GM18508 (cell line): Measurements from ENCODE around the gene ARL10.

Experiments
- ATAC-seq: cut with Tn5 transposase; IDR thresholded peaks from one replicate; pipeline ENCODE4 v1.9.1; 2021; ENCODE audit warnings: moderate number of reproducible peaks; ENCODE audit not compliant: insufficient read depth, unreplicated experiment

ARL10 gene

GRCh38 chr5:176365351-176366231 is at the start of gene ARL10:
ARL10 (plus strand) TSS chr5:176365487; CDS start chr5:176365564, 77 bp downstream.
- ATAC-seq: no peak

DNA sequence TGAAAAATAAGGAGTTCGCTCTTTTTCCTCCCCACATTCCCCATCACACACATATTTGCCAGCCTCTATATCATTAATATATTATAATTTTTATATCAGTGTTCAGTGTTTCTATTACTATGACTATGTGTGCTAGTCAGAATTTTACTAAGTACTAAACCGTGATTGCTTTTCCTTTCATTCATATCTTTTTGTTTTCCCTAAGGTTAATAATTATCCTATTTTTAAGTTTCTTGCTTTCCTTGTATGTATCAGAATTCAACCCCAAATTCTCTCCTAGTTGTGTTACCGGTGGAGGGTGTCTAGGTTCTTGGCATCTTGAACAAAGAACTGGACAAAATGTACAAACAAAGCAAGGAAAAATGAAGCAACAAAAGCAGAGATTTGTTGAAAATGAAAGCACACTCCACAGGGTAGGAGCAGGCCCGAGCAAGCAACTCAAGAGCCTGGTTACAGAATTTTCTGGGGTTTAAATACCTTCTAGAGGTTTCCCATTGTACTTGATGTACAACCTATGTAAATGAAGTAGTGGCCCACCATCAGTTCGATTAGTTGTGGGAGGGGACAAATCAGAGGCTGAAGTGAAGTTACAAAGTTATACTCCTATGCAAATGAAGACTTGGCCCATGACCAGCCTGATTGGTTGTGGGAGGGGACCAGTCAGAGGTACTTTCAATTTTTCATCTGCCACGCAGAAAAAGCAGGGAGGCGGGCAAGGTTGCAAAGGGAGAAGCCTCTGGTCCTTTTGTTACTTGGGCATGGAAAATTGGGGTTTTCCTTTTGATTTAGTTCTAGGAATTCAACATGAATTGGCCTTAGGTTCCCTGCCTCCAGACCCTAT is 47.5 kb upstream of the ARL10 start:
- no peak for ATAC-seq

- ATAC-seq: no peak
Observed at GRCh38 chr5:176319827-176320554, 45.3 kb upstream of the ARL10 start.

DNA sequence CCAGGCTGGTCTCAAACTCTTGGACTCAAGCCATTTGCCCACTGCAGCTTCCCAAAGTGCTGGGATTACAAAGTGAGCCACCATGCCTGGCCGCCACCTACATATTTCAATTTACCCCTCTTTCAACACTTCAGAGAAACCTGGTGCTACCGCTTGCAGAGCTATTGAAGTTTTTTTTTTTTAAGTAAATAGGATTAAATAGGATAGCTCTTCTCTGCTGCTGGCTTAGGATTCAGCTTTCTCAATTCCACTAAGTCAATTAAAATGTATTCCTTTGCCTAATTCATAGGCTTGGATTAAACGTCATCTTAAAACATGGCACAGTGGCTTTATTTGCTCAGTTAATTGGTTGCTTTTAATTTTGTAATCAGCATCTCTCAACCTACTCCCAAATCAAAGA is 44.7 kb upstream of the ARL10 start:
- ATAC-seq: no peak

GRCh38 chr5:176334031-176334770 is 31.1 kb upstream of the ARL10 start:
- ATAC-seq: no peak

GRCh38 chr5:176337913-176338312 is 27.4 kb upstream of the ARL10 start:
- ATAC-seq: no peak

- ATAC-seq: no peak
Observed at GRCh38 chr5:176339304-176339703, 26.0 kb upstream of the ARL10 start.

GRCh38 chr5:176341325-176342157 is 23.7 kb upstream of the ARL10 start:
- no peak for ATAC-seq

GRCh38 chr5:176342158-176342483 is 23.2 kb upstream of the ARL10 start:
- ATAC-seq: no peak

DNA sequence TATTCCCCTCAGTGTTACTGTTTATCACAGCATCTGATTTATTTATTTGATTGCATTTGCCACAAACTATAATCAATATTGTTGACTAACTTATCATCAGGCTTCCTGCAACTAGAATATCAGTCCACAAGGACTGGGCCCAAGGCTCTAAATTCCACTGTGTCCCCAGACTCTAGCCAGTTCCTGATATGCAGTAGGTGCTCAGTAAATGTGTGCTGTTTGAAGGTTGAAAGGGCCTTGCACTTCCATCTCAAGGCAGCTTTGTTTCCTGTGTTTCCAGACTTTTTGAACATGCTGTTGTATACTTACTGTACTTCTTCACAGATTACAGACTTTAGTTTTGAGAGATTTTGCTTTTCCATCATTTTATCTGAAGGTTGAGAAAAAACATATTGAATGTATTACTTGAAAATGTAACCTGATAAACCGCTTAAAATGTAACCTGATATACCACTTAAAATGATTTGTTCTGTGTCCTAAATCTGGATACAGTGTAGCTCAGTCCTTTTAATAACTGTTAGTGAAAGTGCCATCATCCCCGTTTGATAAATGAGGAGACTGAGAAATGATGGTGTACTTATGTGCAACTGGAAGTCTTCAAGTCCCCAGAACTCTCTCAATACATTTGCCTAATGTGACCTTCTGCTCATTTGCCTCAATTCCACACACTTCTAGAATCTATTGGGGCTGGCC is 22.4 kb upstream of the ARL10 start:
- no peak for ATAC-seq

DNA sequence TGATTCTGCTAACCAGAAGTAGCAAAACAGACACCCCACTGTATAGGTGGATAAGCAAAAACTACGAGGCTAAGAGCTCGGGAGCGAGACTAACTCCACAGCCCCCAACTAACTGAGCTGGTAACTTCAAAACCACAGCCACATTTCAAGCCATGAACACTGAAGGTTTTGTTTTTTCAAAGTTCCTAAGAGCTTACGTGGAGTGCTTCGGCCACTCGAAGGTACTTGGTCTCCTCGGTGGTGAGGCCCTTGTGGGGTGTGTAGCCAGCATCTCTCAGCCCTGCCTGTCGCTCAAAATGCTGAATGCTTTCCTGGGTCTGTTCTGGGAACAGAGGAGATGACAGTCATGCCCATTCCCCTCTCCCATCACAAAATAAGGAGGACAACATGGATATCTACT is 14.9 kb upstream of the ARL10 start:
- no peak for ATAC-seq

DNA sequence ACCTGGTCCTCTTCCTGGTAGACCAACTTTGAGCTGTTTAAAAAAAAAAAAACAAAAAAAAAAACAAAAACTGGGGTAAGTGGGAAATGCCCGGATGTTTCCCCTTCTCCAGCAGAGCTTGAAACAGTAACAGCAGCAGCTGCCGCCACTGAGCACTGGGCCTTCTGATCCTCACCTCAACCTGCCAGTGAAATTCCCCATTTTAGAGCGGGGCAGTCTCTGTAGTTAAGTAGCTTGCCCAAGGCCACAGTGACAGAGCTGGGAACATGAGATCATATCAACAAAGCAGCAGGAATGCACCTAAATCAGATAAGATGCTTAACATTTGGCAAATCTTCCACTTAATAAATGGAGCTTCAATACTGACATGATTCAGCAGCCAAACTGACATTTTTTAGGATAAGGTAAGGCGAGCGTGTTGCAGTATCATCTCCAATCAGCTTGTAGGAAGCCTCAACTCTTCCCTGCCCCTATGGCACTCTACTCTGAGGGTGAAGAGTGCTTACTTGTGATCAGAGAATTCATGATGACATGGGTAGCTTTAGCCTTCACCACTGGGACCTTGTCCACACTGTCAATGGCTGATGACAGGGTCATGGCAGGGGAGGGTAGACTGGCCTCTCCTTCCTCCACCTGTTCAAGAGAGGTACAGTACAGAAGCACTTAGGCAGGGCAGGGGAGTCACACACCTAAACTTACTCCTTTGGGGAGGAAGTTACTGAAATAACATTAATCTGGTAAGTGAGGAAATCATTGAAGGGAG is 13.0 kb upstream of the ARL10 start:
- no peak for ATAC-seq

- no peak for ATAC-seq
Observed at GRCh38 chr5:176353533-176353932, 11.8 kb upstream of the ARL10 start.

DNA sequence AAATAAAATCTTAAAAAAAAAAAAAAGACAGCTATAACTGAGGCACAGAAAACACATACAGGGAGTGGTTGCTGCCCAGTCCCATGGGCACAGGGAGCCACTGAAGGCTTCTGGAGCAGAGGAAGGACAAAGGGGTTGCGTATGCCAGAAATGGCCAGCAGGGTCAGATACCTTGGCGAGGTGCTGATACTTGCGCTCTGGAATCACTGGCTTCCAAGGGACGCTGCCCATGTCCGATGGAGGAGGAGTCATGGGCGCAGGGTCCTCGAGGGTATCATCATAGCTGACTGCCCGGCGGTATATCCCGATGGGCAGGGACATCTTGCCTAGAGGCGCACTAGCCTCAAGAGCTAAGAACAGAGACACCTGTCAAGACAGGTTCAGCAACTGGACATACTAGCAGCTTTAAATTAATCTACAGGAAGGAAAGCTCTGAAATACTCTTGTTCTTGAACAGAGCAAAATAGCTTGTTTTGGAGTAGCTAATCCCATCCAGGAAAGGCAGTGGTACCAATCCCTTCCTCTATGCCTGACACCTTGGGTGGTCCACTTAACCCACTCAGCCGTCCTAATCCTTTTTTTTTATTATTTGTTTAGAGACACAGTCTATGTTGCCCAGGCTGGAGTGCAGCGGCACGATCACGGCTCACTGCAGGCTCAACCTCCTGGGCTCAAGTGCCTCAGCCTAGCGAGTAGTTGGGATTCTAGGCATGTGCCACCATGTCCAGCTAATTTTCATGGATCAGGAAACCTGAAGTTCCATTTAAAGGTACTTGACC is 9.7 kb upstream of the ARL10 start:
- ATAC-seq: no peak

DNA sequence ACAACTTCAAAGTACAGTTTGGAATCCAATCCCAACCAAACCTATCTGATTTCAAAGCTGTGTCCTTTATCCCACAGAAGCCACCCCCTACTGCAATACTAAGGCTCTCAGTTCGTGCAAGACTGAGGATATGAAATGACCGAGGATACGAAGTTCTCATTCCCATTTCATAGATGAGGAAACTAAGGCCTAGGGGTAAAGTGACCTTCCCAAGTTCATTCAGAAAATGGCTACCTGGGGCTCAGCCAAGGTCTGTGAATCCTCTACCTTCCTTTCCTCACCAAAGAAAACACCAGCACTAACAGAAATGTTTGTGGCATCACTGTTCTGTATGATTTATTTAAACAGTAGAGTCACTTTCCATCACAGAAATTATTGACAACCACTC is 9.1 kb upstream of the ARL10 start:
- ATAC-seq: no peak

GRCh38 chr5:176359658-176360057 is 5.6 kb upstream of the ARL10 start:
- no peak for ATAC-seq

DNA sequence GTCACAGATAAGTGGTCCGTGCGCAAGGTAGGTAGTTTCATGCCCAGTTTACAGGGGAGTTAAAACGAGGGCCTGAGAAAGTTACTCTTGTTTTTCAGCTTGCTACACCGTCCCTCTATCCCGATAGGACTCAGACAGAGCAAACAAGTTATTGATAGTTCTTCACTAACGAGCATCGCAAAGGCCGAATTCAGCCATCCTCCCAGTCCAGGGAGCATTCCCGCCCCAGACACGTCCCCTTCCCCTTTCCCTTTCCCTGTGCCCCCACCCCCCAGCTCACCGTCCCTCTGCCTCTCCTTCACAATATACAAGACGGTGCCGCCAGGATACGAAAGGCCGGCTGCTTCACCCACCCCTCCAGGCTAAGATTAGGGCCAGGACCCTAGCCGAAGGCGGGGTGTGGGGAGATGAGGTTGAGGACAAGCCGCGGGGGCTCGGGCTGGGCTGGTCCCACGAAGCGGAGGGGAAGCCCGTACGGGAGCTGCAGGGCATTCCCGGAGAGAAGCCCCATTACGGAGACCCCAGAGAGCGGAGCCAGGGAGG is 4.3 kb upstream of the ARL10 start:
- ATAC-seq: peak; percentile 10
